NB4 (cell line): ENCODE results near the gene PCDHGA8.

Experiments used
- CTCF ChIP-seq: IDR thresholded peaks from one replicate; pipeline ENCODE4 v1.5.1; 2012; ENCODE audit warnings: low read depth, low read length
- POLR2A ChIP-seq: IDR thresholded peaks from 2 replicates; pipeline ENCODE4 v1.6.1; 2011; ENCODE audit warnings: mild to moderate bottlenecking; ENCODE audit not compliant: insufficient read length; ENCODE audit errors: extremely low read depth

- TF ChIP-seq POLR2A (no peak), CTCF (peak; percentile 56)
These were observed 28.5 kb downstream of the PCDHGA8 start, which contains the start of gene PCDHGA11 for GRCh38 chr5:141420855-141421488.
